Neural crest cell (in vitro differentiated cells): Measurements from ENCODE around the gene BSND. TPM values are rescaled to one million over a fixed set of nuclear protein-coding genes. Genes with fewer than 3 reads are reported as not detected.

Experiments
- DNase-seq: peaks from one replicate; pipeline ENCODE4 v3.0.0; 2021; ENCODE audit warnings: low read depth, mixed read lengths, low spot score
- H3K27ac Mint-ChIP-seq: one replicate; pipeline ENCODE4 v1.8.0; 2021; ENCODE audit warnings: mild to moderate bottlenecking, mixed read lengths; ENCODE audit not compliant: unreplicated experiment
- H3K27me3 Mint-ChIP-seq: 2 replicates; pipeline ENCODE4 v1.8.0; 2021; ENCODE audit warnings: low read depth, mild to moderate bottlenecking, mixed read lengths
- H3K36me3 Mint-ChIP-seq: 2 replicates; pipeline ENCODE4 v1.8.0; 2021; ENCODE audit warnings: low read depth, mild to moderate bottlenecking, mixed read lengths
- H3K4me1 Mint-ChIP-seq: 2 replicates; pipeline ENCODE4 v1.8.0; 2021; ENCODE audit warnings: mixed read lengths
- H3K4me3 Mint-ChIP-seq: one replicate; pipeline ENCODE4 v1.8.0; 2021; ENCODE audit warnings: mild to moderate bottlenecking, mixed read lengths
- H3K9me3 Mint-ChIP-seq: 2 replicates; pipeline ENCODE4 v1.8.0; 2021; ENCODE audit warnings: mixed read lengths
- total RNA-seq: library from RNA; stranded (reverse); gene quantifications from 2 replicates; pipeline ENCODE4 v1.2.1, GENCODE V29; 2021
- TF ChIP-seq, protein P1 (sequence below): fragments of 200-600 bp; sonication (generic); conservative IDR thresholded peaks from 2 replicates; pipeline ENCODE4 v1.5.0; 2021; ENCODE audit warnings: antibody characterized with exemption, mild to moderate bottlenecking

BSND gene
- total RNA-seq, 1 donor from 2014 or later: not detected

GRCh38 chr1:54997711-54997986 lies 1.1 kb upstream of the BSND start:
- peaks cover 19% of the 10 kb centered on the region for H3K4me1 Mint-ChIP-seq
- H3K36me3 Mint-ChIP-seq: no peaks in the 10 kb centered on the region
- no peaks in the 10 kb centered on the region for H3K9me3 Mint-ChIP-seq
- peaks cover 57% of the 10 kb centered on the region for H3K27me3 Mint-ChIP-seq
- DNase-seq: no peak
- TF ChIP-seq, protein P1, sequence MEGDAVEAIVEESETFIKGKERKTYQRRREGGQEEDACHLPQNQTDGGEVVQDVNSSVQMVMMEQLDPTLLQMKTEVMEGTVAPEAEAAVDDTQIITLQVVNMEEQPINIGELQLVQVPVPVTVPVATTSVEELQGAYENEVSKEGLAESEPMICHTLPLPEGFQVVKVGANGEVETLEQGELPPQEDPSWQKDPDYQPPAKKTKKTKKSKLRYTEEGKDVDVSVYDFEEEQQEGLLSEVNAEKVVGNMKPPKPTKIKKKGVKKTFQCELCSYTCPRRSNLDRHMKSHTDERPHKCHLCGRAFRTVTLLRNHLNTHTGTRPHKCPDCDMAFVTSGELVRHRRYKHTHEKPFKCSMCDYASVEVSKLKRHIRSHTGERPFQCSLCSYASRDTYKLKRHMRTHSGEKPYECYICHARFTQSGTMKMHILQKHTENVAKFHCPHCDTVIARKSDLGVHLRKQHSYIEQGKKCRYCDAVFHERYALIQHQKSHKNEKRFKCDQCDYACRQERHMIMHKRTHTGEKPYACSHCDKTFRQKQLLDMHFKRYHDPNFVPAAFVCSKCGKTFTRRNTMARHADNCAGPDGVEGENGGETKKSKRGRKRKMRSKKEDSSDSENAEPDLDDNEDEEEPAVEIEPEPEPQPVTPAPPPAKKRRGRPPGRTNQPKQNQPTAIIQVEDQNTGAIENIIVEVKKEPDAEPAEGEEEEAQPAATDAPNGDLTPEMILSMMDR: no peak
- no peak overlapping the region for H3K27ac Mint-ChIP-seq
- no peak overlapping the region for H3K4me3 Mint-ChIP-seq

- Mint-ChIP-seq H3K9me3 (no peaks in the 10 kb centered on the region), H3K27me3 (peaks cover 57% of the 10 kb centered on the region), H3K36me3 (no peaks in the 10 kb centered on the region), H3K27ac (no peak overlapping the region), H3K4me1 (peaks cover 19% of the 10 kb centered on the region), H3K4me3 (no peak overlapping the region)
- TF ChIP-seq, protein P1: no peak
- DNase-seq: no peak
Measured at GRCh38 chr1:54998100-54998499, 633 bp upstream of the BSND start.

DNA sequence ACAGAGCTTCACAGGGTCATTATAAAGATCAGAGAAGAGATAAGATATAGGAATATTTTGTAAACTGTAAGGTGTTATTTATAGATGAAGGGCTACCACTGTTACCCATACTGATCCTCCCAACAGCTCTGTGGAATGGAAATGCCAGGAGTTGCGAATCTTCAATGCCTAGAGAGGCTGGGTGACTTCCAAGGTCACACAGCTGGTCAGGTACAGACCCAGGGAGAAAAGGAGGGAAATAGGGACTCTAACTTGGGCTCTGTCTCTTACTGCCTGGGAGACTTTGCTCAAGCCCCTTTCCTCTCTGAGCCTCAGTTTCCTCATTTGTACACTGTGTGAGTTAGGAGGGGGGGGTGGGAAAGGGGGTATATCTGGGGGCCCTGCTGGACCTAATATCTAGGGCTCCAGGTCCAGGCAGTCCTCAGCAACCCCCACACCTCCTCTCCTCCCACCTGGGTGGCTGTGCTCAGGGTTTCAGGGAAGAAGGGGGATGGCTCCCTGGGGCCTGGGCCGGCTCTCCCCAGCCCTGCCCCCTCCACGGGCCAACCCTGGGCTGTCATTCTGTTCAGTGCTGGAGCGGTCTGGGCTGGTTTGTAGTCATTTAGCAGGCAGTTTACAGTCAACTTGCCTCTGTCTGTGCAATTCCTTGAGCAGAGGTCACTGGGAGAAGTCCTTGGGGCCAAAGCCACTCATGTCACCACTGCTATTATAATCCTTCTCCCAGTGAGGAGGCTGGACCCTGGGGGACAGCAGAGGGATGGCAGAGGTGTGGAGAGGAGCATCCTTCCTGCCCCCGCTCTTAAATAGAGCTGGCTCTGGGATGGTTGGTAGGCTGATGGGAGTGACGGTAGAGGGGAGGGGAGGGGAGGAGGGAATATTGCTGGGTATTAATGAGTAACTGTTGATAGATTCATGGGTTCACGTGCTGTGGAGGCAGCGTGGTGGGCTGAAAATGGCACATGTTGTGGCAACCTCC lies 1.7 kb downstream of the BSND start:
- Mint-ChIP-seq H3K27me3 (peaks cover 47% of the 10 kb centered on the region), H3K27ac (no peak overlapping the region), H3K4me1 (peaks cover 14% of the 10 kb centered on the region), H3K4me3 (no peak overlapping the region), H3K9me3 (no peaks in the 10 kb centered on the region), H3K36me3 (no peaks in the 10 kb centered on the region)
- TF ChIP-seq, protein P1: no peak
- no peak for DNase-seq

GRCh38 chr1:55001311-55001710 lies 2.6 kb downstream of the BSND start:
- H3K27me3 Mint-ChIP-seq: peaks cover 38% of the 10 kb centered on the region
- no peaks in the 10 kb centered on the region for H3K9me3 Mint-ChIP-seq
- TF ChIP-seq, protein P1: no peak
- H3K27ac Mint-ChIP-seq: no peak overlapping the region
- H3K4me3 Mint-ChIP-seq: no peak overlapping the region
- H3K36me3 Mint-ChIP-seq: no peaks in the 10 kb centered on the region
- no peak for DNase-seq
- peaks cover 8% of the 10 kb centered on the region for H3K4me1 Mint-ChIP-seq

- peaks cover 2% of the 10 kb centered on the region for H3K4me1 Mint-ChIP-seq
- no peak overlapping the region for H3K27ac Mint-ChIP-seq
- H3K4me3 Mint-ChIP-seq: no peak overlapping the region
- H3K27me3 Mint-ChIP-seq: peaks cover 24% of the 10 kb centered on the region
- TF ChIP-seq, protein P1: no peak
- H3K9me3 Mint-ChIP-seq: no peaks in the 10 kb centered on the region
- no peaks in the 10 kb centered on the region for H3K36me3 Mint-ChIP-seq
- DNase-seq: no peak
Measured at GRCh38 chr1:55002686-55003085, 4.0 kb downstream of the BSND start.
